NCI-H1930 (cell line): Measurements from ENCODE around the gene FRG2B.
"Not testable (repeated sequence)": the region's sequence is repeated elsewhere in the genome, so short reads cannot be mapped to it uniquely, and the experiment has no call there.

Source experiments
- DNase-seq, 2 experiments: peaks; one replicate each; lab custom pipeline; 2025; lab: John Stamatoyannopoulos, UW

FRG2B gene

DNA sequence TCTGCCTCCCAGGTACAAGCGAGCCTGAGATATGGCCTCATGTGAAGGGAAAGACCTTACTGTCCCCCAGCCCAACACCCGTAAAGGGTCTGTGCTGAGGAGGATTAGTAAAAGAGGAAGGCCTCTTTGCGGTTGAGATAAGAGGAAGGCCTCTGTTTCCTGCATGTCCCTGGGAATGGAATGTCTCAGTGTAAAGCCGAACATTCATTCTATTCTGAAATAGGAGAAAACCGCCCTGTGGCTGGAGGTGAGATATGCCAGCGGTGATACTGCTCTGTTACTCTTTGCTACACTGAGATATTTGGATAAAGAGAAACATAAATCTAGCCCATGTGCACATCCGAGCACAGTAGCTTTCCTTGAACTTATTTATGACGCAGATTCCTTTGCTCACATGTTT, 26.7 kb downstream of the FRG2B start:
- DNase-seq = not testable (repeated sequence)

DNA sequence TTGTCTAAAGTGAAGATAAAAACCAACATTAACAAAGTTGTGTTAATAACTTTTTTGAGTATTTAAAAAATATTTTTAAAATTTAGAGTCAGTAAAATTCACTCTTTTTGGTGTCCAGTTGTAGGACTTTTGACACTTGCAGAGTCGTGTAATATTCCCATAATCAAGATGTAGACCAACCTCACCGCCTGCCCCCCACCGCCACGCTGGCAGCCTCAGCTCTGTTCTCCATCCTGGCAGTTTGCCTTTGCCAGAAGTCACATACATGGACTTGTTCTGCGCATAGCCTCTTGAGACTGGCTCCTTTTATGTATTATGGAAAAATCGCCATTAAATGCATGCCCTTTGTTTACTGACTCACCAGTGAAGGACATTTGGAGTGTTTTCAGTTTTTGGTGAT, 33.9 kb downstream of the FRG2B start:
- DNase-seq = no peak

DNA sequence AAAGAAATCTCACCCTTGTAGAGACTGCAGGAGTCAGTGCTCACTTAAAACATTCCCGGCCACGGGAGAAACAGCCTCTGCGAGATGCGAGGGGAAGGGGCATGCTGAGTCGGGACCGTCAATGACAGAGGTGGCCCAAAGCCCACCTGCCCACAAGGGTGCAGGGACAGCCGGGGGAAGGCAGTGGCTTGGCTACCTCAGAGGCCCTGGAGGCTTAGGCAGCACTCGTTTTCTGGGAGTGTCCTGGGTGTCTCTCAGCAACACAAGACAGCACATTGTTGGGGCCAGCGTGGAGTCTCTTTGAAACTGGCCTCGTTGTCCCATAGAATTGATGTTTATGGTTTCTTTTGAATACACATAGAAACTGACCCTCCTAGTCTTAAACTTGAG, 35.6 kb downstream of the FRG2B start:
- no peak for DNase-seq

- no peak for DNase-seq
Measured at GRCh38 chr10:133590226-133590969, 36.2 kb downstream of the FRG2B start.

- not testable (repeated sequence) for DNase-seq
Measured at GRCh38 chr10:133577037-133577436, 49.6 kb downstream of the FRG2B start.
